B cell (primary cell): ENCODE measurements around the gene ARHGEF6.

Experiments used
- CTCF ChIP-seq: fragments of 200-600 bp; IDR thresholded peaks from one replicate; pipeline ENCODE4 v1.8.0; 2022; ENCODE audit warnings: antibody characterized with exemption, mild to moderate bottlenecking
- EZH2 ChIP-seq: IDR thresholded peaks from 2 replicates; pipeline ENCODE4 v1.6.1; 2012; ENCODE audit warnings: borderline replicate concordance, low read depth, mild to moderate bottlenecking, moderate library complexity, low read length; ENCODE audit not compliant: insufficient read depth, poor library complexity, severe bottlenecking

- TF ChIP-seq CTCF, result no peak
- no peak for TF ChIP-seq EZH2
Observed at GRCh38 chrX:136684120-136684519, 96.6 kb downstream of the ARHGEF6 start.
